GM12865 (cell line): ENCODE measurements around the gene LTA.

Source experiments
- DNase-seq: peaks from one replicate; pipeline ENCODE4 v3.0.0; 2010; ENCODE audit warnings: low read depth
- H3K4me3 ChIP-seq: 2 replicates; pipeline ENCODE4 v1.5.1; 2011; ENCODE audit warnings: mild to moderate bottlenecking, low read depth, low read length, control low read depth
- CTCF ChIP-seq: IDR thresholded peaks from 2 replicates; pipeline ENCODE4 v1.5.1; 2011; ENCODE audit warnings: low read length, control low read depth, low read depth, inconsistent platforms; ENCODE audit not compliant: insufficient read depth; ENCODE audit errors: missing control alignments

Gene LTA

DNA sequence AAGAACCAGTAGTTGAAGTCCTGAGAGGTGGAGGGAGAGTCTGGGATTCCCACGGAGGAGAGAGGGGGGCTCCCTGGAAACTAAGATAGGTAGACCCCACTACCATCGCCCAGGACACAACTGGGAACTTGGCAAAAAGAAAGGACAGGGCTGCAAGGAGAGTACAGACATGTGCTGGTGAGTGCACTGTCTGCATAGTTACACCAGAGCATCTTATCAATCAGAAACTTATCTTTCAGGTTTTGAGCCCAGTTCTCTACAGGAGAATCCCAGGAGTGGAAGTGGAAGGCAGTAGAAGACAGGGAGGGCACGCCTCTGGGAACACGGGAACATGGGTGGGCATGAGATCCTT is 12.5 kb upstream of the LTA start:
- no peak for DNase-seq
- no peak for TF ChIP-seq CTCF
- H3K4me3 ChIP-seq: peak overlapping the region; percentile 58

GRCh38 chr6:31559958-31560696 is 12.0 kb upstream of the LTA start:
- peak overlapping the region; percentile 58 for H3K4me3 ChIP-seq
- DNase-seq: peak; percentile 95
- TF ChIP-seq CTCF: no peak

- H3K4me3 ChIP-seq: peak overlapping the region; percentile 12
- DNase-seq: peak; percentile 9
- no peak for TF ChIP-seq CTCF
Measured at GRCh38 chr6:31560697-31561058, 11.4 kb upstream of the LTA start.

- peak overlapping the region; percentile 12 for H3K4me3 ChIP-seq
- DNase-seq: peak; percentile 83
- no peak for TF ChIP-seq CTCF
Measured at GRCh38 chr6:31567531-31568370, 4.3 kb upstream of the LTA start.

DNA sequence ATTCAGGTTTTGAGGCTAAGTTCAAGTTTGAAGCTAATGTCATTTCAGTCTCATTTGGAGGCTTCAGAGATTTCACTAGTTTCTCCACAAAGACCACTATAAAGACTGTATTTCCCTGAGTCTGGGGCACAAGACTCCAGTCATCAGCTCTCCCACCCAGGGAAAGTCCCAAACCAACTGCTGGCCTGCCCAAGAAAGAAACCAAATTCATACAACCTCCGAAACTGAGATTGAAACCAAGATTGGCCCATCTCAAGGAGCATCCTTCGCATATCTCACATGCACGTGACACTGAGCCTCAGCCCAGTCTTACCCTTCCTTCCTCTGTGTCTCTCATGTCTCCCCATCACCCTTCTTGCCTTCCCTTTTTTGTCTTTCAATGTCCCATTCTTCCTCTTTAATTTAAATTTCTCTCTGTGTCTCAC is 3.5 kb upstream of the LTA start:
- H3K4me3 ChIP-seq: peak overlapping the region; percentile 36
- DNase-seq: peak; percentile 94
- TF ChIP-seq CTCF: no peak

- H3K4me3 ChIP-seq: peak overlapping the region; percentile 16; the same call in 1 of the 2 replicates
- no peak for DNase-seq
- TF ChIP-seq CTCF: no peak
Measured at GRCh38 chr6:31569861-31570536, 2.1 kb upstream of the LTA start.
